Stimulated activated CD8-positive, alpha-beta memory T cell treated with anti-CD3 and anti-CD28 coated beads, Interleukin-12 subunit alpha, Interleukin-12 subunit beta, amount 100 ng/mL, for 24 hours (primary cell): ENCODE measurements around the gene PKP4.

ENCODE experiments used
- DNase-seq: peaks from one replicate; pipeline ENCODE4 v3.0.0-alpha.2; 2020; ENCODE audit errors: extremely low read depth

Gene PKP4

GRCh38 chr2:158583923-158584322 is 127.2 kb downstream of the PKP4 start:
- DNase-seq: no peak

- no peak for DNase-seq
Observed at GRCh38 chr2:158586491-158586890, 129.7 kb downstream of the PKP4 start.

GRCh38 chr2:158589303-158589702 is 132.6 kb downstream of the PKP4 start:
- DNase-seq: no peak

- DNase-seq: no peak
Observed at GRCh38 chr2:158598862-158599517, 142.2 kb downstream of the PKP4 start.

GRCh38 chr2:158599609-158600008 is 142.9 kb downstream of the PKP4 start:
- DNase-seq: no peak

GRCh38 chr2:158600155-158600802 is 143.5 kb downstream of the PKP4 start:
- no peak for DNase-seq

- no peak for DNase-seq
Observed at GRCh38 chr2:158602027-158602426, 145.3 kb downstream of the PKP4 start.

GRCh38 chr2:158603205-158603604 is 146.5 kb downstream of the PKP4 start:
- no peak for DNase-seq

GRCh38 chr2:158603986-158604385 is 147.2 kb downstream of the PKP4 start:
- no peak for DNase-seq

DNA sequence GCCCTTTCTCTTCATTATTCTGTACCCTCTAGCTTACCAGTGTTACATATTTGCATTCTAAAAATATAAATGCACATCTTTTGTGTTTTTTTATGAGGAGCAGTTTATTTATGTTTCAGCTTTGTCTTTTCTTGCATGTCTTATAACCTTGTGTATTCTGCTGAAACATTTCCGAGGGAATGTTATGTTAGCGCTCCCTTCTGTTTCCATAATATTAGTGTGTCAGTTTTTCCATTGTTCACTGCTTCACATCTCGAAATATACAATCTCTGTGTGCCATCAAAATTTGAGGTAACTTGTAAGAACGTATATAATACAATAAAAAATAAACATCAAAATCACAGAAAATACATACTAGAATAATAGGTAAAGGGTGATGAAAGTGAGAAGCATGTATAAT is 153.3 kb downstream of the PKP4 start:
- DNase-seq: no peak

- no peak for DNase-seq
Observed at GRCh38 chr2:158616480-158617000, 159.8 kb downstream of the PKP4 start.

- DNase-seq: no peak
Observed at GRCh38 chr2:158618891-158619490, 162.2 kb downstream of the PKP4 start.

DNA sequence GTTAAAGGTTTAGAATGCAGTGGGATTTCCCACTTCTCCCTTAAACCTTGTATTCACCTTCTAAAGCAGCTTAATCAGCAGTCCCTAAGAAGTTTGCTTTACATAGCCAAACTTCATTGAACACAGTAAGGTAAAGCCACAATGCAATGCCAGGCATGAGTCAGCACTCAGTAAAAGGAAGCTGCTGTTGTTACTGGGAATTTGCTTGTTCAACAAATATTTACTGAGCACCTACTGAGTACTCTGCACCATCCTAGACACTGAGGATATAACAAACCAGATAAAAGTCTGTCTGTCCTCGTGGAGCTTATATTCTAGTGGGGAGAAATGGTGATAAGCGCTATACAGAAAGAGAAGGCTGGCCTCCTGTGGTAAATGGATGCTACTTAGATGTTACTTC is 162.7 kb downstream of the PKP4 start:
- DNase-seq: no peak

DNA sequence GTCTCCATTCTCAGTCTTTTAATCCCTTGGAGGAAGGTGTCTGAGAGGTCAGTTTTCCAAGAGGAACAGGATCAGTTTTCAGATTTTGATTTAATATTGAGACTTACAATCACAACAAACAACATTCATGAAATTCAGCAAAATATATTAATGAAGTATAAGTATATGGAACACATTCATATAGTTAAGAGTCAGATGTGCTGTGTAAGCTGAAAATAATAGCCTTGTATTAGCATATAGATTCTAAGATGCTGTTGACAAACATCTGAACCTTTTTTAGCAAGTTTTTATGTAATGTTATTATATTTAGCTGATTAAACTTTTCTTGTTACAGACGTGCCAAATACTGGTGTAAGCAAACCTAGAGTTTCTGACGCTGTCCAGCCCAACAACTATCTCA is 163.9 kb downstream of the PKP4 start:
- DNase-seq: no peak

- DNase-seq: no peak
Observed at GRCh38 chr2:158624071-158624667, 167.4 kb downstream of the PKP4 start.

- DNase-seq: no peak
Observed at GRCh38 chr2:158624961-158625360, 168.2 kb downstream of the PKP4 start.

DNA sequence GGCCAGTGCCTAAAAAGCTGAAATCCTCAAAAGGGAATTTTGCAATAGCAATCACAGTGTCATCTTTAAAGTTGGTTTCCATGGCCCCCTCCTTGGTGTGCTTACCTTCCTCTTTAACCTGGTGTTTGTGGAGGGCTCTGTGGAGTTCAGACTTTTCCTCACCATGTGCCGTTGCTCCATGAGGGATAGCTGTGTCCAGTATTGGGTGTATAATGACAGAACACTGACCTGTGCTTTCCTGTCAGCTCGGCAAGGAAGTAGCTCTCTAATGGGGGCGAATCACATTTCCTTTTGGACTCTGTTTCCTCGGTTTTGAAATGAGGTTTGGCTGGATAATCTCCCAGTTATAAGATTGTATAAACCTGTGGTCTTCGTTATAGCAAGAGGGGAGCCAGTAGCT is 172.4 kb downstream of the PKP4 start:
- no peak for DNase-seq

DNA sequence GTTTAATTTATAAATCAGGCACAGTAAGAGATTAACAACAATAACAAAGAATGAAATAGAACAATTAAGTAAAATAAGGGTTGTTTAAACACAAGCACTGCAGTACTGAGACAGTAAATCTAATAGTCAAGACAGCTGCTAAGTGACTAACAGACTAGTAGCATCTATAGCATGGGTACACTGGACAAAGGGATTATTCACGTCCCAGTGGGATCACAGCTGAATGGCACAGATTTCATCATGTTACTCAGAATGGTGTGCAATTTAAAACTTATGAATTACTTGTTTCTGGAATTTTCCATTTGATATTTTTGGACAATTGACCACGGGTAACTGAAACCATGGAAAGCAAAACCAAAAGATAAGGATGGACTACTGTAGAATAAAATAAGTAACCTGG is 176.5 kb downstream of the PKP4 start:
- no peak for DNase-seq

- no peak for DNase-seq
Observed at GRCh38 chr2:158634627-158635026, 177.9 kb downstream of the PKP4 start.

DNA sequence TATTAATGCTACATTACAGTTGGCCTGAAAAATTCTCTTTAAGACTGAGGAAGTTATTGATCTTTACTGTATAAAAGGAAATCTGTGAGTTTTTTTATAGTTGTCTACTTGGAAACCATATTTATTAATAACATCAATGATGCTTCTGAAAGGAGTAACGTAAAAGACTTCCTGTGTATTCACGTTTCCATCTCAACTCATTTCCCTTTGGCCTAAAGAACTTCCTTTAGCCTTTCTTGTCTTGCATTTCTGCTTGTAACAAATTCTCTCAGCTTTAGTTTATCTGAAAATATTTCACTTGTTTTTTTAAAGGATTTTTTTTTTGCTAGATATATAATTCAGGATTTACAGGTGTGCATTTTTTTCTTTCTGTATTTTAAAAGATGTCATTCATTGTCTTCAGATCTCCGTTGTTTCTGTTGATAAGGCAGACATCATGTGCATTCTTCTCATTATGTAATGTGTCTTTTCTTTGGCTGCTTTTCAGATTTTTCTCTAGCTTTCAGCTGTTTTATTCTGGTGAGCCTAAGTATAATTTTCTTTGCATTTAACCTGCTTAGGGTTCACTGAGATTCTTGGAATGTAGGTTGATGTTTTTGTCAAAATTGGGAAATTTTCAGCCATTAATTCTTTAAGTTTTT is 179.3 kb downstream of the PKP4 start:
- DNase-seq: no peak

DNA sequence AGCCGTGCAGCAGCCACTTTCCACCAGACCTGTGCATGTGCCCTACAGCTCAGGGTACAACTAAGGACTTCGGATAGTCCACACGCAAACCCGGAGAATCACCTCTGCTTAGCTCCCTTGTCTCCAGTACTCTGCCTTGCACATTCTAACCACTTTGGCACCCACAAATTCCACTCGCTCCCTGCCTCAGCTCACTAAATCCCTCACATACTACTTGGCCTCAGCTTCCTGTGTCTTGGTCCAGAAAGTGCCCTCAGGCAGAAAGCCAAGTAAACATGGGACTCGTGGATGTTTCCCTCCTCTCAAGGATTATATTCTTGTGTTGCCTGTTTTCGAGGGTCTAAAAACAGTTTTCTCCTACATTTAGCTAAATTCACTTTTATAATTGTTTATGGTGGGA is 180.6 kb downstream of the PKP4 start:
- no peak for DNase-seq

DNA sequence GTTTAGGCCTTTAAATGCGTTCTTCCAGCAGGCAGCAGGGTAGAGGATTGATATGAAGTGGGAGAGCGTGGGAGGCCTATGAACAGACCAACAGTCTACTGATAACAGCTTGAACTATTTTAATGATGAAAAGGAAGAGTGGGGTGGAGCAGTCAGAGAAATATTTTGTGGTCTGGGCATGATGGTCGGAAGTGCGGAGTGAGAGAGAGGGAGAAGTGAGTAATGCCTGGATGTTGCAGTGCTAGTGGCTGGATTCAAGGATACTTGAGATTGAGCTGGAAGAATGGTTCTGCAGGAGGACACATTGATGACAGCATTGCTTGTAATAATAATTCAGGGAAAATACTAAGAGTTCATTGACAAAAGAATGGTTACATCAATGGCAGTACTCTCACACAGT is 187.4 kb downstream of the PKP4 start:
- no peak for DNase-seq
